ENCODE data around the gene ZNF407. TPM values are rescaled to one million over a fixed set of nuclear protein-coding genes. Genes with fewer than 3 reads are reported as not detected.
A peak's percentile ranks its signal among the peaks of the same experiment; 100 is the strongest.

ZNF407 gene
- total RNA-seq, 1 donor from 2014 or later: 18.3 TPM

DNA sequence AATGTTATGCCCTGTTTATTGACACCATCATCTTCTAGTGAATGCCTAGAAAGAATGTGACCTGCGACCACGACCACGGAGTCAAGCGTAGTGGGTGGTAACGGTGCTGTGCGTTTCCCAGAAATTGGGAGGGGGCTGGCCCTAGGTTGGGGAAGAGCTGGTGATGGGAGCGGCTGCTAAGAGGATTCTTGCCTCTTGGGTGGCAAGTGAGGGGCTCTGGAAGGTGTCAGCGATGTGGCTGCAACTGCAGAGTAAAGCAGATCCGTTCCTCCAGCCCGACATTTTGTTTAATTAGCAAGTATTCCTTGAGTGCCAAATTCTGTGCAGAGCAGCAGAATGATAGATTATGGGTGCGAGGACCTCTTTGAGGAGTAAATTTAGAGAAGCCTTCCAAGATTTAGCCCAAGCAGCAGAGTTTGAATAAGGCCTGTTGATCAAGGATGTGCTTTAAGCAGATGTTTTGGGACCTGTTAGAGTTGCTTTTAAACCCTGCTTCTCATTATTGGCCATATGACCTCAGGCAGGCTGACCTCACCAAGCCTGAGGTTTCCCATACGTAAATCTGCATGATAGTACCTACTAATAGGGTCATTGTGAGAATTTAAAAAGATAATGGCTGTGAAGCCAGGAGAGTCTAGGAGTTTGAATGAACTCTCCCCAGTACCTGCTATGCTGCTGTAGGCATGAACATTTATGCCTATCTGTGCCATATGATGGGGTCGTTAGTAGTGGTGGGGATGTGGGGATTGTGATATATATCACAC lies 323.6 kb downstream of the ZNF407 start:
- intact Hi-C loops (cut with micrococcal nuclease): no loop called here
- Mint-ChIP-seq H3K4me1 (ENCODE audit: low read depth) (no peaks in the 10 kb centered on the region), H3K27me3 (ENCODE audit: low read depth) (no peaks in the 10 kb centered on the region), H3K4me3 (ENCODE audit: low read depth) (no peak overlapping the region), H3K27ac (no peak overlapping the region), H3K9me3 (no peaks in the 10 kb centered on the region), H3K36me3 (ENCODE audit: low read depth) (no peaks in the 10 kb centered on the region)
- no peak for DNase-seq (ENCODE audit: low spot score)

DNA sequence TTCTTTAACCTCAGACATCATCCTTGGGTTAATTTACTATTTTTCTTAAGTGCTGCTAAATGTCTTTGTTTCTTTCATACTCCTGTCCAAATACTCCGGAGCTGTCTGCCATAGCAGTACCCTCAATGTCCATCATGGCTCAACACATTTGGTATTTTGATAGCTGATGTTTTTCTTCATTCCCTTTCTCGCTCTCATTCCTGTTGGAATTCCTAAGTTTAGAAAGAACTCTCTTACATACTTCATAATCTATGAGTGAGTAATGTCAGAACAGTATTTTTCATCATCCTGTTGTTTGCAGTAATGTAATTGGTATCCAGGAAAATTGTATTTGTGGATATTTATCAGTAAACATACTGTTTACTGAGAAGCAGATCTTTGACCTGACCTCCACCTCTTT lies 328.4 kb downstream of the ZNF407 start:
- no peak overlapping the region for H3K27ac Mint-ChIP-seq
- intact Hi-C loops (cut with micrococcal nuclease): no loop called here
- DNase-seq (ENCODE audit: low spot score): no peak

DNA sequence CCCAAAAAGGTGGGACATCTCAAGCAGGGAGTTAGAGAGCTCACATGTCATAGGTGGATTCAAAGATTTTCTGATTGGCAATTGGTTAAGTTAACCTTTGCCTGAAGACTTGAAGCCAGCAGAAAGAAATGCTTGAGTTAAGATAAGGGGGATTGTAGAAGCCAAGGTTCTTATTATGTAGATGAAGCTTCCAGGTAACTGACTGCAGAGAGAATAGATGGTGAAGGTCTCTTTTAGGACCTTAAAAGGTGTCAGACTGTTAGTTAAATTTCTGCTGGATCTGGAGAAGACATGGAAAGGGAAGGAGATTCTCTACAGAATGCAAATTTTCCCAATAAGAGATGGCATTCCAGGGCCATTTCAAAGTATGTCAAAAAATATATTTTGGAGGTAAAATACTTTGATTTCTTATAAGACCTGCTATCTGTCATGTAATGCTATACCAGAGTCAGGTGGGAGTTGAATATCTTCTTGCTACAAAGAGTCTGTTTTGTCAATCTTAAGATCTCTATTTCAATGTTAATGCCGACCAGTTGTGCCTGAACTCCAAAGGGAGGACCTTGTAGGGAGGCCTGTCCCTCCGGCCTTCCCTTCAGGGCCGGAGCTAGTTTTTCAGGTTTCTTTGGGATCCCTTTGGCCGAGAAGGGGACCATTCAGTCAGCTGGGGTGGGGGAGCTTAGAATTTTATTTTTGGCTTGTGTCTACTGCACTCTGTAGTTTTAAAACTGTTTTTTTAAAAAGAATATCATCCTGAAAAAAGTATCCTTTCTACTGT lies 330.7 kb downstream of the ZNF407 start:
- intact Hi-C loops (cut with micrococcal nuclease): no loop called here
- H3K9me3 Mint-ChIP-seq: no peaks in the 10 kb centered on the region
- H3K4me1 Mint-ChIP-seq (ENCODE audit: low read depth): no peaks in the 10 kb centered on the region
- DNase-seq (ENCODE audit: low spot score): no peak
- no peaks in the 10 kb centered on the region for H3K27me3 Mint-ChIP-seq (ENCODE audit: low read depth)
- no peak overlapping the region for H3K4me3 Mint-ChIP-seq (ENCODE audit: low read depth)
- no peak overlapping the region for H3K27ac Mint-ChIP-seq
- no peaks in the 10 kb centered on the region for H3K36me3 Mint-ChIP-seq (ENCODE audit: low read depth)

More for the DNA sequence above, 328.4 kb downstream of the ZNF407 start:
- H3K9me3 Mint-ChIP-seq: no peaks in the 10 kb centered on the region
- no peaks in the 10 kb centered on the region for H3K27me3 Mint-ChIP-seq (ENCODE audit: low read depth)
- H3K4me1 Mint-ChIP-seq (ENCODE audit: low read depth): no peaks in the 10 kb centered on the region
- no peak overlapping the region for H3K4me3 Mint-ChIP-seq (ENCODE audit: low read depth)
- H3K36me3 Mint-ChIP-seq (ENCODE audit: low read depth): no peaks in the 10 kb centered on the region

GRCh38 chr18:74929110-74929509 lies 331.4 kb downstream of the ZNF407 start:
- Mint-ChIP-seq H3K36me3 (ENCODE audit: low read depth) (no peaks in the 10 kb centered on the region), H3K27ac (no peak overlapping the region), H3K4me1 (ENCODE audit: low read depth) (no peaks in the 10 kb centered on the region), H3K4me3 (ENCODE audit: low read depth) (no peak overlapping the region), H3K27me3 (ENCODE audit: low read depth) (no peaks in the 10 kb centered on the region), H3K9me3 (no peaks in the 10 kb centered on the region)
- intact Hi-C loops (cut with micrococcal nuclease): no loop called here
- no peak for DNase-seq (ENCODE audit: low spot score)

- no peaks in the 10 kb centered on the region for H3K27me3 Mint-ChIP-seq (ENCODE audit: low read depth)
- no peaks in the 10 kb centered on the region for H3K9me3 Mint-ChIP-seq
- no peak overlapping the region for H3K4me3 Mint-ChIP-seq (ENCODE audit: low read depth)
- H3K36me3 Mint-ChIP-seq (ENCODE audit: low read depth): no peaks in the 10 kb centered on the region
- intact Hi-C loops (cut with micrococcal nuclease): no loop called here
- no peaks in the 10 kb centered on the region for H3K4me1 Mint-ChIP-seq (ENCODE audit: low read depth)
- no peak overlapping the region for H3K27ac Mint-ChIP-seq
- DNase-seq (ENCODE audit: low spot score): no peak
These were observed 332.9 kb downstream of the ZNF407 start for GRCh38 chr18:74930616-74931015.

DNA sequence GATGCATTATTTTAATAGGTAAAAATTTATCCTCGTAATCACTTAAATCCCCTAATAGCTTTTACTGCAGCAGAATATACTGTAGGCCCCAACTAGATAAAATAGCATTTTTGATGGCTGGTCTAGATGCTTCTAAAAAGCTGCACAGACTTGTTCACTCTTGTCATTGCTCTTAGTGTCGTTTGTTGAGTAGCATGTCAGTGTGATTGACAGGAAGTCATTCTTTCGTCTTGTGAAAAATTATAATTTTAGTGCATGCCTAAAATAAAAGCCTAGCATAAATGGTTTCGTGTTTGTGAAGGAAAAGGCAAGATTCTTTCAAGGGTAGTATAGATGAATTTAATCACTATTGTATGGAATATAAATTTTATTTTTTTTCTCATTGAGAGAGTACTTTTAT lies 336.3 kb downstream of the ZNF407 start:
- intact Hi-C loops (cut with micrococcal nuclease): no loop called here
- no peaks in the 10 kb centered on the region for H3K9me3 Mint-ChIP-seq
- H3K4me3 Mint-ChIP-seq (ENCODE audit: low read depth): no peak overlapping the region

GRCh38 chr18:74935434-74935833 lies 337.8 kb downstream of the ZNF407 start:
- no peak overlapping the region for H3K27ac Mint-ChIP-seq
- intact Hi-C loops (cut with micrococcal nuclease): no loop called here
- no peak for DNase-seq (ENCODE audit: low spot score)

More for the DNA sequence above, 336.3 kb downstream of the ZNF407 start:
- Mint-ChIP-seq H3K4me1 (ENCODE audit: low read depth) (no peaks in the 10 kb centered on the region), H3K27me3 (ENCODE audit: low read depth) (no peaks in the 10 kb centered on the region), H3K36me3 (ENCODE audit: low read depth) (no peaks in the 10 kb centered on the region), H3K27ac (no peak overlapping the region)
- DNase-seq (ENCODE audit: low spot score): no peak

DNA sequence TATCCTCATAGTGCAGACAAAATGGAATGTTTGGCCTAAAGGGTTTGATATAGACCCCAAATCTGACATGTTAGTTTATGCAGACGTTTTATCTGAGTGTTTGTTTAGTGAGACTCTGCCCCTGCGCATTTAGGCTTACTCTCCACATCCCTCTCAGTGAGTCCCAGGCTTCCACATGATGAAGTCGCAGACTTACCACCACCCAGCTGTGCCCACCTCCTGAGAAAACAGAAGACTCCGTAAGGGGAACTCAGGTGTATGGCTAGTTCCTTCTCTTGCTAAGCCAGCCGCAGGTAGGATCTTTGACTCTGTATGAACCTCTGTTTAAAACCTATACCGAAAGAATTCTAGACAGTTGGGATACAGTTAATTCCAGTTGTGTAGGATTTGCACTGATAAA lies 338.7 kb downstream of the ZNF407 start:
- intact Hi-C loops (cut with micrococcal nuclease): no loop called here
- Mint-ChIP-seq H3K27me3 (ENCODE audit: low read depth) (no peaks in the 10 kb centered on the region), H3K9me3 (no peaks in the 10 kb centered on the region), H3K36me3 (ENCODE audit: low read depth) (no peaks in the 10 kb centered on the region), H3K4me1 (ENCODE audit: low read depth) (no peaks in the 10 kb centered on the region), H3K27ac (no peak overlapping the region), H3K4me3 (ENCODE audit: low read depth) (no peak overlapping the region)
- no peak for DNase-seq (ENCODE audit: low spot score)

More at GRCh38 chr18:74935434-74935833, 337.8 kb downstream of the ZNF407 start:
- Mint-ChIP-seq H3K36me3 (ENCODE audit: low read depth) (no peaks in the 10 kb centered on the region), H3K27me3 (ENCODE audit: low read depth) (no peaks in the 10 kb centered on the region), H3K4me3 (ENCODE audit: low read depth) (no peak overlapping the region), H3K4me1 (ENCODE audit: low read depth) (no peaks in the 10 kb centered on the region), H3K9me3 (no peaks in the 10 kb centered on the region)

GRCh38 chr18:74937291-74937690 lies 339.6 kb downstream of the ZNF407 start:
- intact Hi-C loops (cut with micrococcal nuclease): no loop called here
- Mint-ChIP-seq H3K9me3 (no peaks in the 10 kb centered on the region), H3K36me3 (ENCODE audit: low read depth) (no peaks in the 10 kb centered on the region), H3K4me3 (ENCODE audit: low read depth) (no peak overlapping the region), H3K4me1 (ENCODE audit: low read depth) (peaks cover 7% of the 10 kb centered on the region), H3K27me3 (ENCODE audit: low read depth) (no peaks in the 10 kb centered on the region), H3K27ac (no peak overlapping the region)
- DNase-seq (ENCODE audit: low spot score): no peak

DNA sequence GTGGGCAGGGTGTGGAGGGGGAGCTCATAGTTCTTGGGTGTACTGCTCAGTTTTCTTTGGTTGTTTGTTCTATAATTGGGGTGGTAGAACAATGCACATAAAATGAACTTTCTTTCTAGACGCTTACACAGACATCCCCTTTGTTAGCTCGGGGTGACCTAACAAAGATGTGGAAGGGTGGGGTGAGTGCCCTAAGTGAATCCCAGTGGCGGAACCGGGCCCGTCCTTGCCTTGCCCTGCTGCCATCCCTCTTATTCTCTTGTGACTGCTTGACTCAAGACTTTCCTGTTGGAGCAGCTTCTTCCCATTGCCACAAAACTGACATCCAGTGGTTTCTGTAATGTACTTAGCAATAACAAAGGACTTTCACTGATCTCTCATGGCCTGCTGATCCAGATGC lies 343.2 kb downstream of the ZNF407 start:
- intact Hi-C loops (cut with micrococcal nuclease): no loop called here
- Mint-ChIP-seq H3K4me1 (ENCODE audit: low read depth) (peaks cover 13% of the 10 kb centered on the region), H3K4me3 (ENCODE audit: low read depth) (no peak overlapping the region), H3K27ac (no peak overlapping the region), H3K27me3 (ENCODE audit: low read depth) (peaks cover 3% of the 10 kb centered on the region), H3K9me3 (no peaks in the 10 kb centered on the region), H3K36me3 (ENCODE audit: low read depth) (no peaks in the 10 kb centered on the region)
- no peak for DNase-seq (ENCODE audit: low spot score)

GRCh38 chr18:74942319-74942910 lies 344.7 kb downstream of the ZNF407 start:
- Mint-ChIP-seq H3K27ac (peak overlapping the region; percentile 37), H3K27me3 (ENCODE audit: low read depth) (peaks cover 3% of the 10 kb centered on the region), H3K4me3 (ENCODE audit: low read depth) (no peak overlapping the region), H3K9me3 (no peaks in the 10 kb centered on the region), H3K4me1 (ENCODE audit: low read depth) (peaks cover 13% of the 10 kb centered on the region), H3K36me3 (ENCODE audit: low read depth) (no peaks in the 10 kb centered on the region)
- intact Hi-C loops (cut with micrococcal nuclease): loop anchor here (2.0 kb wide), 1 partner anchor 128 kb away; no protein-coding TSS in a partner anchor
- DNase-seq (ENCODE audit: low spot score): no peak

GRCh38 chr18:74944676-74945075 lies 347.0 kb downstream of the ZNF407 start:
- intact Hi-C loops (cut with micrococcal nuclease): no loop called here
- no peaks in the 10 kb centered on the region for H3K36me3 Mint-ChIP-seq (ENCODE audit: low read depth)
- H3K4me1 Mint-ChIP-seq (ENCODE audit: low read depth): peaks cover 20% of the 10 kb centered on the region
- peaks cover 3% of the 10 kb centered on the region for H3K27me3 Mint-ChIP-seq (ENCODE audit: low read depth)
- no peaks in the 10 kb centered on the region for H3K9me3 Mint-ChIP-seq
- no peak for DNase-seq (ENCODE audit: low spot score)
- no peak overlapping the region for H3K27ac Mint-ChIP-seq
- H3K4me3 Mint-ChIP-seq (ENCODE audit: low read depth): no peak overlapping the region

Measured in activated T-helper 2 cell treated with anti-CD3 and anti-CD28 coated beads, Interferon-gamma antibody, Interleukin-2, Interleukin-4, amounts not matched to agents 10 μg/mL and 5 μg/mL and 100 μg/mL, durations not matched to agents 14 hours and 24 hours and 36 hours (primary cell).